HCT116 (cell line): ENCODE results near the gene ZNF33A. TPM values are rescaled to one million over a fixed set of nuclear protein-coding genes. Genes with fewer than 3 reads are reported as not detected.

Experiments
- ATAC-seq: fragments of 200-7000 bp; cut with Tn5 transposase; 2 replicates; pipeline ENCODE4 v1.9.1; 2020; ENCODE audit warnings: mild to moderate bottlenecking, moderate library complexity
- BruUV-seq: library from RNA; stranded (reverse); fragments of 400-500 nt; replicated peaks from 2 replicates; lab custom pipeline; 2021; lab: Mats Ljungman, UMichigan
- CTCF ChIA-PET: fragments of 300-600 bp; sonication (Branson Sonifier 250); formaldehyde crosslinking; loops from one replicate; lab custom pipeline; 2021; ENCODE audit warnings: antibody characterized with exemption; lab: Charles Lee
- POLR2A ChIA-PET: fragments of 300-600, 350-600 bp; sonication (Branson Sonifier 250); formaldehyde crosslinking; loops from one replicate; lab custom pipeline; 2021; ENCODE audit warnings: antibody characterized with exemption; lab: Charles Lee
- RAD21 ChIA-PET, 2 experiments: fragments of 300-600 bp; sonication (Branson Sonifier 250); formaldehyde crosslinking; loops; one replicate each; lab custom pipeline; 2023; ENCODE audit warnings: low total read pairs in 2 of 2; ENCODE audit not compliant: uncharacterized antibody in 2 of 2, unreplicated experiment in 2 of 2, low non-redundant PET in 1 of 2; lab: Charles Lee
- DNase-seq: peaks from one replicate; pipeline ENCODE4 v3.0.0-alpha.2; 2010; ENCODE audit warnings: low read depth, low spot score
- H2AFZ ChIP-seq: fragments of 200-600 bp; shearing (Covaris generic), sonication (generic); 2 replicates; pipeline ENCODE4 v1.6.1; 2017; ENCODE audit warnings: low read depth, mixed run types, mixed read lengths, antibody characterized with exemption, low read length; ENCODE audit not compliant: poor library complexity, severe bottlenecking
- H3K27ac ChIP-seq: 2 replicates; pipeline ENCODE4 v1.5.1; 2012; ENCODE audit warnings: low read depth, low read length
- H3K27me3 ChIP-seq: fragments of 200-600 bp; sonication (generic); 2 replicates; pipeline ENCODE4 v1.6.1; 2016; ENCODE audit warnings: mixed run types, low read length, mixed read lengths; ENCODE audit not compliant: insufficient read depth
- H3K36me3 ChIP-seq, 2 experiments: fragments of 200-500 bp in 1 of 2; fragments of 200-600 bp in 1 of 2; sonication (Bioruptor generic) in 1 of 2; sonication (generic) in 1 of 2; 2 replicates each; pipeline versions ENCODE4 v1.5.1 to v1.6.1; 2014 to 2016; ENCODE audit warnings: low read length in 2 of 2, inconsistent platforms in 1 of 2, mixed read lengths in 1 of 2, mixed run types in 1 of 2; ENCODE audit not compliant: insufficient read depth in 2 of 2, control insufficient read depth in 1 of 2
- H3K4me1 ChIP-seq, 2 experiments: fragments of 200-600 bp in 1 of 2; sonication (generic) in 1 of 2; 2 replicates each; pipeline versions ENCODE4 v1.5.1 to v1.6.1; 2012 to 2017; ENCODE audit warnings: low read length in 2 of 2, inconsistent platforms in 1 of 2, mild to moderate bottlenecking in 1 of 2, mixed read lengths in 1 of 2, mixed run types in 1 of 2, moderate library complexity in 1 of 2; ENCODE audit not compliant: insufficient read depth in 2 of 2, control insufficient read depth in 1 of 2
- H3K4me2 ChIP-seq: fragments of 200-600 bp; sonication (generic); 2 replicates; pipeline ENCODE4 v1.6.1; 2017; ENCODE audit warnings: mixed run types, low read length, mixed read lengths
- H3K4me3 ChIP-seq, 2 experiments: fragments of 200-600 bp in 1 of 2; sonication (generic) in 1 of 2; replicated peaks in 1 of 2; 2 replicates each; pipeline ENCODE4 v1.5.1; 2011 to 2016; ENCODE audit warnings: low read length in 2 of 2, control low read depth in 1 of 2, low read depth in 1 of 2, mild to moderate bottlenecking in 1 of 2, mixed read lengths in 1 of 2, mixed run types in 1 of 2
- H3K79me2 ChIP-seq: fragments of 200-600 bp; sonication (generic); 2 replicates; pipeline ENCODE4 v1.6.1; 2017; ENCODE audit warnings: mild to moderate bottlenecking, mixed run types, low read length, moderate library complexity, mixed read lengths; ENCODE audit not compliant: insufficient read depth
- H3K9ac ChIP-seq: fragments of 200-600 bp; sonication (generic); 2 replicates; pipeline ENCODE4 v1.6.1; 2016; ENCODE audit warnings: low read length, mixed read lengths
- H3K9me2 ChIP-seq: fragments of 200-600 bp; sonication (generic), shearing (Covaris generic); 2 replicates; pipeline ENCODE4 v1.6.1; 2017; ENCODE audit warnings: mixed run types, mild to moderate bottlenecking, moderate library complexity; ENCODE audit not compliant: insufficient read depth
- H3K9me3 ChIP-seq, 2 experiments: fragments of 200-500 bp in 1 of 2; fragments of 200-600 bp in 1 of 2; sonication (Bioruptor generic) in 1 of 2; sonication (generic) in 1 of 2; 2 replicates each; pipeline ENCODE4 v1.6.1; 2014 to 2017; ENCODE audit warnings: low read length in 2 of 2, mixed read lengths in 2 of 2, inconsistent platforms in 1 of 2, low read depth in 1 of 2, mild to moderate bottlenecking in 1 of 2, mixed run types in 1 of 2, moderate library complexity in 1 of 2; ENCODE audit not compliant: control insufficient read depth in 1 of 2, insufficient read depth in 1 of 2
- H4K20me1 ChIP-seq: fragments of 200-600 bp; sonication (generic), shearing (Covaris generic); 2 replicates; pipeline ENCODE4 v1.6.1; 2017; ENCODE audit warnings: mixed run types, mild to moderate bottlenecking, moderate library complexity; ENCODE audit not compliant: insufficient read depth
- CBX3 ChIP-seq: IDR thresholded peaks from 2 replicates; pipeline ENCODE4 v1.6.1; 2012; ENCODE audit warnings: low read depth
- CEBPB ChIP-seq: IDR thresholded peaks from 2 replicates; pipeline ENCODE4 v1.6.1; 2012; ENCODE audit warnings: low read depth
- EGR1 ChIP-seq: IDR thresholded peaks from 2 replicates; pipeline ENCODE4 v1.6.1; 2012; ENCODE audit warnings: low read depth
- ELF1 ChIP-seq: IDR thresholded peaks from 2 replicates; pipeline ENCODE4 v1.6.1; 2012; ENCODE audit warnings: low read depth, borderline replicate concordance
- EZH2 ChIP-seq: fragments of 200-600 bp; sonication (generic); IDR thresholded peaks from 2 replicates; pipeline ENCODE4 v1.6.1; 2017; ENCODE audit warnings: antibody characterized with exemption, mixed run types
- EZH2phosphoT487 ChIP-seq: fragments of 200-600 bp; IDR thresholded peaks from 2 replicates; pipeline ENCODE4 v1.6.1; 2018; ENCODE audit warnings: antibody characterized with exemption, borderline replicate concordance
- FOSL1 ChIP-seq: IDR thresholded peaks from 2 replicates; pipeline ENCODE4 v1.6.1; 2012; ENCODE audit warnings: low read depth
- POLR2AphosphoS5 ChIP-seq: IDR thresholded peaks from 2 replicates; pipeline ENCODE4 v1.6.1; 2011; ENCODE audit warnings: mild to moderate bottlenecking, low read depth, low read length, moderate library complexity
- RAD21 ChIP-seq: IDR thresholded peaks from 2 replicates; pipeline ENCODE4 v1.6.1; 2012; ENCODE audit warnings: low read depth, mild to moderate bottlenecking
- SIN3A ChIP-seq: IDR thresholded peaks from 2 replicates; pipeline ENCODE4 v1.6.1; 2012; ENCODE audit warnings: low read depth
- SP1 ChIP-seq: IDR thresholded peaks from 2 replicates; pipeline ENCODE4 v1.6.1; 2012; ENCODE audit warnings: low read depth
- SRF ChIP-seq: IDR thresholded peaks from 2 replicates; pipeline ENCODE4 v1.6.1; 2012; ENCODE audit warnings: low read depth
- YY1 ChIP-seq: IDR thresholded peaks from 2 replicates; pipeline ENCODE4 v1.6.1; 2011; ENCODE audit warnings: low read length, low read depth, moderate library complexity, mild to moderate bottlenecking; ENCODE audit not compliant: insufficient replicate concordance; ENCODE audit errors: extremely low read depth
- ZFX ChIP-seq: fragments of 450-650 bp; IDR thresholded peaks from 2 replicates; pipeline ENCODE4 v1.6.1; 2017
- ZNF274 ChIP-seq: fragments of 200-500 bp; sonication (Bioruptor generic); IDR thresholded peaks from 2 replicates; pipeline ENCODE4 v1.6.1; 2014; ENCODE audit warnings: mild to moderate bottlenecking, low read depth, low read length, inconsistent platforms
- intact Hi-C: fragments of 100-400 bp; cut with micrococcal nuclease; formaldehyde crosslinking; loops from 2 replicates; pipeline ENCODE4 v1.10.0; 2022
- total RNA-seq: library from RNA; stranded (reverse); gene quantifications from one replicate; pipeline ENCODE4 v1.2.1, GENCODE V29; 2021; ENCODE audit not compliant: unreplicated experiment
- TF ChIP-seq, protein P1 (sequence below): IDR thresholded peaks from 2 replicates; pipeline ENCODE4 v1.6.1; 2011; ENCODE audit warnings: mild to moderate bottlenecking, low read length, moderate library complexity; ENCODE audit not compliant: insufficient replicate concordance; ENCODE audit errors: extremely low read depth
- TF ChIP-seq, protein P2 (sequence below): IDR thresholded peaks from 2 replicates; pipeline ENCODE4 v1.6.1; 2012
- TF ChIP-seq, protein P3 (sequence below), 3 experiments: fragments of 200-600 bp in 1 of 3; sonication (generic) in 1 of 3; IDR thresholded peaks in 2 of 3; conservative IDR thresholded peaks in 1 of 3; 2 replicates each; pipeline ENCODE4 v1.5.1; 2012 to 2017; ENCODE audit warnings: low read depth in 2 of 3, low read length in 2 of 3, antibody characterized with exemption in 1 of 3, borderline replicate concordance in 1 of 3, control low read depth in 1 of 3, mild to moderate bottlenecking in 1 of 3, mixed read lengths in 1 of 3, mixed run types in 1 of 3, moderate library complexity in 1 of 3; ENCODE audit not compliant: insufficient read depth in 1 of 3
- TF ChIP-seq, protein P4 (sequence below): IDR thresholded peaks from 2 replicates; pipeline ENCODE4 v1.6.1; 2012; ENCODE audit warnings: low read depth

Gene ZNF33A
- total RNA-seq, 1 experiment from 2014 or later = 21.2 TPM

DNA sequence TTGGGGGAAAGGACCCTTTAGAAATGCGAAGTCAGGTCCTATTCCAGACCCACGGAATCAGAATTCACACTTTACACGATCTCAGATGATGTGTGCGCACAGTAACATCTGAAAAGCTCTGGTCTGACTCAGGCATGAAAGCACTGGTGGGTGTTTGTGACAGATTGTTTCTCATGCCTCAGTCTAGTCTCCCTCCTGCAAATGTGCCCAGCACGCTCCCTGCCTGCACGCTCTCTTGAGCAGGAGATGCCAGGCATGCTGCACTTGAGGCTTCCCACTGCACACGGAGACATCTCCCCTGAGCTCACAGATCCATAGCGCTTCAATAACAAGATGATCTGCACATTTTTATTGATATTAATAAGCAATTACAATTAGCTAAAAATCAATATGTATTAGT is 60.0 kb downstream of the ZNF33A start (continued):
- TF ChIP-seq CEBPB = no peak
- TF ChIP-seq EGR1 = no peak

DNA sequence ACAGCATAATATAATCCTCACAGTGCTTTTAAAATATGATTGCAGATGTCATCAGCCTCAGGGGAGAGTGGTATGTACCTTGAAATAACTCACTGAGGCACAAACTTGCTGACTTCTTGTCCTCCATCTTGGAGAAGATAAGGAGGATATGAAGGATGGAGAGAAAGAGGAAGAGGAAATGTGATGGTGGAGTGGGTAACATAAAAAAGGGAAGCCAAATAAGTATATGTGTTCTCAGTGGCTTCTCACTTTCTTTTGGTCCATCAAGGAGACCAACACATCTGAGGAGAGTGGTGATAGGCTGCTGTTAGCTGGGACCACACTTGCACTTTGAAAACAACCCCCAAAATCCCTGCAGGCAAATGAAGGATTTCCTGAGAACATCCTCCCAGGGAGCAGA is 62.1 kb downstream of the ZNF33A start:
- no peak overlapping the region for H3K9ac ChIP-seq
- no peak for TF ChIP-seq EZH2phosphoT487
- no peak for TF ChIP-seq EGR1
- TF ChIP-seq ELF1 = no peak
- TF ChIP-seq SP1 = no peak
- TF ChIP-seq, protein P1, sequence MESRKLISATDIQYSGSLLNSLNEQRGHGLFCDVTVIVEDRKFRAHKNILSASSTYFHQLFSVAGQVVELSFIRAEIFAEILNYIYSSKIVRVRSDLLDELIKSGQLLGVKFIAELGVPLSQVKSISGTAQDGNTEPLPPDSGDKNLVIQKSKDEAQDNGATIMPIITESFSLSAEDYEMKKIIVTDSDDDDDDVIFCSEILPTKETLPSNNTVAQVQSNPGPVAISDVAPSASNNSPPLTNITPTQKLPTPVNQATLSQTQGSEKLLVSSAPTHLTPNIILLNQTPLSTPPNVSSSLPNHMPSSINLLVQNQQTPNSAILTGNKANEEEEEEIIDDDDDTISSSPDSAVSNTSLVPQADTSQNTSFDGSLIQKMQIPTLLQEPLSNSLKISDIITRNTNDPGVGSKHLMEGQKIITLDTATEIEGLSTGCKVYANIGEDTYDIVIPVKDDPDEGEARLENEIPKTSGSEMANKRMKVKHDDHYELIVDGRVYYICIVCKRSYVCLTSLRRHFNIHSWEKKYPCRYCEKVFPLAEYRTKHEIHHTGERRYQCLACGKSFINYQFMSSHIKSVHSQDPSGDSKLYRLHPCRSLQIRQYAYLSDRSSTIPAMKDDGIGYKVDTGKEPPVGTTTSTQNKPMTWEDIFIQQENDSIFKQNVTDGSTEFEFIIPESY = no peak
- TF ChIP-seq, protein P2, sequence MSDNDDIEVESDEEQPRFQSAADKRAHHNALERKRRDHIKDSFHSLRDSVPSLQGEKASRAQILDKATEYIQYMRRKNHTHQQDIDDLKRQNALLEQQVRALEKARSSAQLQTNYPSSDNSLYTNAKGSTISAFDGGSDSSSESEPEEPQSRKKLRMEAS = no peak
- TF ChIP-seq CEBPB = no peak
- TF ChIP-seq, protein P3, sequence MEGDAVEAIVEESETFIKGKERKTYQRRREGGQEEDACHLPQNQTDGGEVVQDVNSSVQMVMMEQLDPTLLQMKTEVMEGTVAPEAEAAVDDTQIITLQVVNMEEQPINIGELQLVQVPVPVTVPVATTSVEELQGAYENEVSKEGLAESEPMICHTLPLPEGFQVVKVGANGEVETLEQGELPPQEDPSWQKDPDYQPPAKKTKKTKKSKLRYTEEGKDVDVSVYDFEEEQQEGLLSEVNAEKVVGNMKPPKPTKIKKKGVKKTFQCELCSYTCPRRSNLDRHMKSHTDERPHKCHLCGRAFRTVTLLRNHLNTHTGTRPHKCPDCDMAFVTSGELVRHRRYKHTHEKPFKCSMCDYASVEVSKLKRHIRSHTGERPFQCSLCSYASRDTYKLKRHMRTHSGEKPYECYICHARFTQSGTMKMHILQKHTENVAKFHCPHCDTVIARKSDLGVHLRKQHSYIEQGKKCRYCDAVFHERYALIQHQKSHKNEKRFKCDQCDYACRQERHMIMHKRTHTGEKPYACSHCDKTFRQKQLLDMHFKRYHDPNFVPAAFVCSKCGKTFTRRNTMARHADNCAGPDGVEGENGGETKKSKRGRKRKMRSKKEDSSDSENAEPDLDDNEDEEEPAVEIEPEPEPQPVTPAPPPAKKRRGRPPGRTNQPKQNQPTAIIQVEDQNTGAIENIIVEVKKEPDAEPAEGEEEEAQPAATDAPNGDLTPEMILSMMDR (IDR thresholded peaks at IDR 0.05 in 2 of 3, conservative IDR thresholded peaks at IDR 0.05 in 1 of 3; ENCODE audit: borderline replicate concordance in 1 of 3, insufficient read depth in 1 of 3, low read depth in 2 of 3, low read length in 2 of 3) = no peak
- TF ChIP-seq POLR2AphosphoS5 = no peak
- no peak for TF ChIP-seq ZFX
- TF ChIP-seq, protein P4, sequence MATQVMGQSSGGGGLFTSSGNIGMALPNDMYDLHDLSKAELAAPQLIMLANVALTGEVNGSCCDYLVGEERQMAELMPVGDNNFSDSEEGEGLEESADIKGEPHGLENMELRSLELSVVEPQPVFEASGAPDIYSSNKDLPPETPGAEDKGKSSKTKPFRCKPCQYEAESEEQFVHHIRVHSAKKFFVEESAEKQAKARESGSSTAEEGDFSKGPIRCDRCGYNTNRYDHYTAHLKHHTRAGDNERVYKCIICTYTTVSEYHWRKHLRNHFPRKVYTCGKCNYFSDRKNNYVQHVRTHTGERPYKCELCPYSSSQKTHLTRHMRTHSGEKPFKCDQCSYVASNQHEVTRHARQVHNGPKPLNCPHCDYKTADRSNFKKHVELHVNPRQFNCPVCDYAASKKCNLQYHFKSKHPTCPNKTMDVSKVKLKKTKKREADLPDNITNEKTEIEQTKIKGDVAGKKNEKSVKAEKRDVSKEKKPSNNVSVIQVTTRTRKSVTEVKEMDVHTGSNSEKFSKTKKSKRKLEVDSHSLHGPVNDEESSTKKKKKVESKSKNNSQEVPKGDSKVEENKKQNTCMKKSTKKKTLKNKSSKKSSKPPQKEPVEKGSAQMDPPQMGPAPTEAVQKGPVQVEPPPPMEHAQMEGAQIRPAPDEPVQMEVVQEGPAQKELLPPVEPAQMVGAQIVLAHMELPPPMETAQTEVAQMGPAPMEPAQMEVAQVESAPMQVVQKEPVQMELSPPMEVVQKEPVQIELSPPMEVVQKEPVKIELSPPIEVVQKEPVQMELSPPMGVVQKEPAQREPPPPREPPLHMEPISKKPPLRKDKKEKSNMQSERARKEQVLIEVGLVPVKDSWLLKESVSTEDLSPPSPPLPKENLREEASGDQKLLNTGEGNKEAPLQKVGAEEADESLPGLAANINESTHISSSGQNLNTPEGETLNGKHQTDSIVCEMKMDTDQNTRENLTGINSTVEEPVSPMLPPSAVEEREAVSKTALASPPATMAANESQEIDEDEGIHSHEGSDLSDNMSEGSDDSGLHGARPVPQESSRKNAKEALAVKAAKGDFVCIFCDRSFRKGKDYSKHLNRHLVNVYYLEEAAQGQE = no peak
- no peak for TF ChIP-seq SIN3A
- TF ChIP-seq CBX3 = no peak
- no peak for TF ChIP-seq SRF
- TF ChIP-seq ZNF274 = no peak
- TF ChIP-seq RAD21 = no peak
- no peak for TF ChIP-seq EZH2
- no peak for TF ChIP-seq FOSL1
- TF ChIP-seq YY1 = no peak
- TF ChIP-seq, all 23 proteins: peak for 0
- no peaks in the 10 kb centered on the region for H3K36me3 ChIP-seq
- H3K9me3 ChIP-seq = no peaks in the 10 kb centered on the region; a peak in 1 of 4 replicates
- no peaks in the 10 kb centered on the region for H4K20me1 ChIP-seq
- no peak overlapping the region for H2AFZ ChIP-seq
- no peaks in the 10 kb centered on the region for H3K27me3 ChIP-seq
- ChIA-PET CTCF (no interaction called here), POLR2A (no interaction called here), RAD21 (no interaction called here)
- no peaks in the 10 kb centered on the region for H3K9me2 ChIP-seq
- H3K4me2 ChIP-seq = no peak overlapping the region
- H3K4me3 ChIP-seq = no peak overlapping the region
- DNase-seq = no peak
- peaks cover 0 to 5% of the 10 kb centered on the region in 2 experiments; a peak in 1 of 4 replicates for H3K4me1 ChIP-seq
- no TSS peak for BruUV-seq
- intact Hi-C loops = no loop called here
- H3K79me2 ChIP-seq = no peaks in the 10 kb centered on the region
- H3K27ac ChIP-seq = no peak overlapping the region
- ATAC-seq = no peak
